Measurements from ENCODE around the gene SLC25A6.
A peak's percentile ranks its signal among the peaks of the same experiment; 100 is the strongest.
"Not testable (repeated sequence)": the region's sequence is repeated elsewhere in the genome, so short reads cannot be mapped to it uniquely, and the experiment has no call there.

SLC25A6 gene

DNA sequence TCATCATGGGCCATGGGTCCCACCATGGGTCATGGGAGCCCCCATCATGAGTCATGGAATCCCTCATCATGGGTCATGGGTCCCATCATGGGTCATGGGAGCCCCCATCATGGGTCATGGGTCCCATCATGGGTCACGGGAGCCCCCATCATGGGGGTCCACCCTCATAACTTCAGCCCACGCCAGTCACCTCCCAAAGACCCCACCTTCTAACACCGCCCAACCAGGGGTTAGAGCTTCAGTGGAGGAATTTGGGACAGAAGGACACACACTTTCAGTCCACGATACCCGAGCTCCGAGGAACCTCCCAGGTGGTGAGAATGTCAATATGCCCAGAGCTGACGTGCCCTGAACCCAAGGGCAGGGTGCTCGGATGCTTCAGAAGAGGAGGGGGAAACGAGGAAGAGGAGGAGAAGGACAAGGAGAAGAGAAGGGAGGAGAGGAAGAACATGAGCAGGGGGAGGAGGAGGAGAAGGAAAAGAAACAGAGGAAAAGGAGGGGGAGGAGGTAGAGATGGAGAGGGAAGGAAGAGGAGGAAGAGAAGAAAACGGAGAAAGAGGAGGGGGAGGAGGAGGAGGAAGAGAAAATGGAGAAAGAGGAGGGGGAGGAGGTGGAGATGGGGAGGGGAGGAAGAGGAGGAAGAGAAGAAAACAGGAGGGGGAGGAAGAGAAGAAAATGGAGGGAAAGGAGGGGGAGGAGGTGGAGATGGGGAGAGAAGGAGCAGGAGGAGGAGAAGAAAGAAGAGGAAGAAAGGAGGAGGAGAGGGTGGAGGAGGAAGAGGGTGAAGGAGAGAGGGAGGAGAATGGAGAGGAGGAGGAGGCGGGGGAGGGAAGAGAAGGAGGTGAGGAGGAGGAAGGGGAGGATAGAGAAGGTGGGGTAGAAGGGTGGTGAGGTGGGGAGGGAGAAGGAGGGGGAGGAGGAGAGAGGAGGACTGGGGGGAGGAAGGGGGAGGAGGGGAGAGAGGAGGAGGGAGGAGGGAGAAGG is 37.6 kb downstream of the SLC25A6 start:
- no peak for DNase-seq (ENCODE audit: low spot score)

DNA sequence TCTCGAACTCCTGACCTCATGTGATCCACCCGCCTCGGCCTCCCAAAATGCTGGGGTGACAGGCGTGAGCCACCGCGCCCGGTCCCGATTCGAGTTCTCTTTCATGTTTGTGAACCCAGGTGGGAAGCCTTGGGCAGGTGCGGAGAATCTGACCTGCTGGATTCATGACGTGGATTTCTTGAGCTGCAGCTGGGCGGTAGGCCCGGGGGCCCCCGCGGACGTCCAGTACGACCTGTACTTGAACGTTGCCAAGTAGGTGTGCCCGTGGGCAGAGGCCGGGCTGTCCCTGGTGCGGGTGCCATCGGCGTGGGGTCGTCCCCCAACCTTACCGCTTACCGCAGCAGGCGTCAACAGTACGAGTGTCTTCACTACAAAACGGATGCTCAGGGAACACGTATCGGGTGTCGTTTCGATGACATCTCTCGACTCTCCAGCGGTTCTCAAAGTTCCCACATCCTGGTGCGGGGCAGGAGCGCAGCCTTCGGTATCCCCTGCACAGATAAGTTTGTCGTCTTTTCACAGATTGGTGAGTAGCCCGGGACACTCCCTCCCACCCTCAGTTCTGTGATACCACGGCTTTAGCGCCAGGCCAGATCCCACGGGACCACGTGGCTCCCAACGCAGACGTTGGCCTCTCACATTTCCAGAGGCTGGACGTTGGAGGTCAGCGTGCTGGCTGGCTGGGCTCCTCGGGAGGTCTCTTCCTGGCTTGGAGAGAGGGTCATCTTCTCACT is 39.8 kb downstream of the SLC25A6 start:
- DNase-seq (ENCODE audit: low spot score), result no peak

GRCh38 chrX:1349606-1350005 is 42.3 kb downstream of the SLC25A6 start:
- DNase-seq (ENCODE audit: low spot score), result not testable (repeated sequence)

- no peak for DNase-seq (ENCODE audit: low spot score)
Observed at GRCh38 chrX:1341545-1342184, 50.2 kb downstream of the SLC25A6 start.

DNA sequence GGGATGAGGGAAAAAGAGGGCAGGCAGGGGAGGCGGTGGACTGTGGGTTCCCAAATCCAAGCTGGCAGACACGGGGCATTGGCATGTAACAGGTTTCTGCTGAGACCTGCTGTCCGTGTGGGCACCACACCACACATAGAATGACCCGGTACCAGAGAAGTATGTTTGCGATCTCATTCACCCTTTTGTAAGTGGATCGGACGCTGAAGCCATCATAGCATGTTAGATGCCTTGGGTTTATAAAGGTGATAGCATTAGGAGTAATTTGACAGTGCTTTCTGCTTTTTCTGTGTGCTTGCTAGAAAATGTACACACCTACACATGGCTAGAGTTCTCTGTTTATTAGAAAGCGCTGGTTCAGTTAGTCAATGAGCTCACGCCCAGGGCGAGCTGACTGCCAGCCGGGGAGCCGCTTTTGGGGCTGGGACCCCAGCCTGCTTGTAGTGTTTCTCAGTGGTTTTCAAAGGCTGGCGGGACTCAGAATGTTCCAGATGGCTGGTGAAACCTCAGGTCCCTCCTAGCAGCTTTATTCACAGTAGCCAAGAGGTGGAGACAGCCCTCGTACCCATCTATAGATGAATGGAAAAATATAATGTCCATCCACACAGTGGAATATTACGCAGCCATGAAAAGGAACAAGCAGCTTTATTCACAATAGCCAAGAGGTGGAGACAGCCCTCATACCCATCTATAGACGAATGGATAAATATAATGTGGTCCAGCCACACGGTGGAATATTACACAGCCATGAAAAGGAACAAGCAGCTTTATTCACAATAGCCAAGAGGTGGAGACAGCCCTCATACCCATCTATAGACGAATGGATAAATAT is 54.7 kb downstream of the SLC25A6 start:
- no peak for DNase-seq (ENCODE audit: low spot score)

DNA sequence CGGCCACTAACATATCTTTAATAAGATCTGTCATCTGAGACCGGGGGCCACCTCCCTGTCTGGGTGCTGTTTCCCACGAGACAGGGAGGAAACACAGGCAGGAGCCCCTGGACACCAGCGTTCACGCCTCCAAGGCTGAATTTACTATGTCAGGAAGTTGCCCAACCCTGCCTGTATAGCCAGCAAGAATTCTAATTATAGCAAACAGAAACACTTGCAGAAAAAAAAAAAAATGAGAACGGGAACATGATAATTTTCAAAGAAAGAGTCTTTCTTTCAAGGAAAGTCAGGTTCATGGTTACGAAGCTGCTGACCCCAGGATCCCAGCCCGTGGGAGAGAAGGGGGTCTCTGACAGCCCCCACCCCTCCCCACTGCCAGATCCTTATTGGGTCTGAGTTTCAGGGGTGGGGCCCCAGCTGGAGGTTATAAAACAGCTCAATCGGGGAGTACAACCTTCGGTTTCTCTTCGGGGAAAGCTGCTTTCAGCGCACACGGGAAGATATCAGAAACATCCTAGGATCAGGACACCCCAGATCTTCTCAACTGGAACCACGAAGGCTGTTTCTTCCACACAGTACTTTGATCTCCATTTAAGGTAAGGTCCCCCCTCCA is 55.5 kb downstream of the SLC25A6 start, which contains the start of gene IL3RA:
Gene IL3RA, plus strand, starts transcription at position 455 of the 613 bp plus-strand sequence. CDS start 4,981 bp downstream, outside the sequence.
- DNase-seq (ENCODE audit: low spot score), result peak; percentile 68
